Prostate gland (tissue), 2 donors: ENCODE results near the gene OTOG. TPM values are rescaled to one million over a fixed set of nuclear protein-coding genes. Genes with fewer than 3 reads are reported as not detected.

Source experiments
- DNase-seq: peaks from one replicate; pipeline ENCODE4 v3.0.0-alpha.2; 2019; ENCODE audit warnings: low spot score
- H3K27ac ChIP-seq, 2 donors: fragments of 200-600 bp; sonication (generic); 2 replicates each; pipeline ENCODE4 v1.5.1; 2017 to 2019
- H3K27me3 ChIP-seq: fragments of 200-600 bp; sonication (generic); replicated peaks from 2 replicates; pipeline ENCODE4 v1.5.1; 2019; ENCODE audit not compliant: insufficient read depth
- H3K36me3 ChIP-seq, 2 donors: fragments of 200-600 bp; sonication (generic); 1 replicate in 1 of 2; 2 replicates in 1 of 2; pipeline versions ENCODE4 v1.5.1 to v1.8.1; 2017 to 2019
- H3K4me1 ChIP-seq: fragments of 200-600 bp; sonication (generic); replicated peaks from 2 replicates; pipeline ENCODE4 v1.5.1; 2019
- H3K4me3 ChIP-seq, 2 donors: fragments of 200-600 bp; sonication (generic); 2 replicates each; pipeline ENCODE4 v1.5.1; 2017 to 2019
- H3K9me3 ChIP-seq: fragments of 200-600 bp; sonication (generic); 2 replicates; pipeline ENCODE4 v1.5.1; 2017
- POLR2A ChIP-seq: fragments of 450-650 bp; IDR thresholded peaks from one replicate; pipeline ENCODE4 v1.6.1; 2016; ENCODE audit warnings: antibody characterized with exemption, mild to moderate bottlenecking
- POLR2AphosphoS5 ChIP-seq: sonication (generic); formaldehyde crosslinking; IDR thresholded peaks from one replicate; pipeline ENCODE4 v1.6.1; 2017; ENCODE audit warnings: antibody characterized with exemption
- WGBS: methylation state at CpG from one replicate; pipeline ENCODE4 v1.1.5; 2018; 5-methylcytosine and 5-hydroxymethylcytosine counted together
- intact Hi-C: fragments of 100-400 bp; cut with DNase I; formaldehyde crosslinking; loops from one replicate; pipeline ENCODE4 v1.14.2; 2022
- total RNA-seq, 2 donors: library from RNA; depleted of rRNA; stranded (reverse); fragments of >200 nt; gene quantifications; one replicate each; pipeline ENCODE4 v1.1.0, GENCODE V29; 2016
- TF ChIP-seq, protein P1 (sequence below), 4 experiments: fragments of 200-600 bp in 2 of 4; fragments of 450-650 bp in 2 of 4; sonication (generic) in 2 of 4; IDR thresholded peaks; 1 replicate in 3 of 4; 2 replicates in 1 of 4; pipeline ENCODE4 v1.5.1; 2016 to 2019; ENCODE audit warnings: antibody characterized with exemption in 4 of 4, mild to moderate bottlenecking in 2 of 4, moderate library complexity in 2 of 4

Gene OTOG
- total RNA-seq, 2 donors from 2014 or later, result 0.34 TPM; not detected in 1

DNA sequence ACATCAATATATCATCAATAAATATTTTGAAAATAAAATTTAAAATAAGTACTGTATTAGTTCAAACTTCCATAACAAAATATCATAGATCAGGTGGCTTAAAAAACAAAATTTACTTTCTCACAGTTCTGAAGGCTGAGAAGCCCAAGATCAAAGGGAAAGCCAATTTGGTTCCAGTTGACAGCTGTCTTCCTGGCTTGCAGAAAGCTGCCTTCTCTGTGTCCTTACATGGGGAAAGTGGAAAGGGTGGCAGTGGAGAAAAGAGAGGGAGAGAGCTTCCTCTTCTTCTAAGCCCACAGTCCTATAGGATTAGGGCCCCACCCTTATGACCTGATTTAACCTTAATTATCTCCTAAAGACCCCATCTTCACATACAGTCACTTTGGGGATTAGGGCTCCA is 121.1 kb downstream of the OTOG start:
- H3K4me1 ChIP-seq, result no peaks in the 10 kb centered on the region
- TF ChIP-seq POLR2AphosphoS5, result no peak
- TF ChIP-seq, protein P1, sequence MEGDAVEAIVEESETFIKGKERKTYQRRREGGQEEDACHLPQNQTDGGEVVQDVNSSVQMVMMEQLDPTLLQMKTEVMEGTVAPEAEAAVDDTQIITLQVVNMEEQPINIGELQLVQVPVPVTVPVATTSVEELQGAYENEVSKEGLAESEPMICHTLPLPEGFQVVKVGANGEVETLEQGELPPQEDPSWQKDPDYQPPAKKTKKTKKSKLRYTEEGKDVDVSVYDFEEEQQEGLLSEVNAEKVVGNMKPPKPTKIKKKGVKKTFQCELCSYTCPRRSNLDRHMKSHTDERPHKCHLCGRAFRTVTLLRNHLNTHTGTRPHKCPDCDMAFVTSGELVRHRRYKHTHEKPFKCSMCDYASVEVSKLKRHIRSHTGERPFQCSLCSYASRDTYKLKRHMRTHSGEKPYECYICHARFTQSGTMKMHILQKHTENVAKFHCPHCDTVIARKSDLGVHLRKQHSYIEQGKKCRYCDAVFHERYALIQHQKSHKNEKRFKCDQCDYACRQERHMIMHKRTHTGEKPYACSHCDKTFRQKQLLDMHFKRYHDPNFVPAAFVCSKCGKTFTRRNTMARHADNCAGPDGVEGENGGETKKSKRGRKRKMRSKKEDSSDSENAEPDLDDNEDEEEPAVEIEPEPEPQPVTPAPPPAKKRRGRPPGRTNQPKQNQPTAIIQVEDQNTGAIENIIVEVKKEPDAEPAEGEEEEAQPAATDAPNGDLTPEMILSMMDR (IDR thresholded peaks at IDR 0.05), result no peak
- TF ChIP-seq POLR2A, result no peak
- no peak for DNase-seq
- H3K36me3 ChIP-seq, result no peaks in the 10 kb centered on the region
- intact Hi-C loops, result no loop called here
- H3K27ac ChIP-seq, result no peak overlapping the region
- no peaks in the 10 kb centered on the region for H3K9me3 ChIP-seq
- no peak overlapping the region for H3K4me3 ChIP-seq
- no peaks in the 10 kb centered on the region for H3K27me3 ChIP-seq

DNA sequence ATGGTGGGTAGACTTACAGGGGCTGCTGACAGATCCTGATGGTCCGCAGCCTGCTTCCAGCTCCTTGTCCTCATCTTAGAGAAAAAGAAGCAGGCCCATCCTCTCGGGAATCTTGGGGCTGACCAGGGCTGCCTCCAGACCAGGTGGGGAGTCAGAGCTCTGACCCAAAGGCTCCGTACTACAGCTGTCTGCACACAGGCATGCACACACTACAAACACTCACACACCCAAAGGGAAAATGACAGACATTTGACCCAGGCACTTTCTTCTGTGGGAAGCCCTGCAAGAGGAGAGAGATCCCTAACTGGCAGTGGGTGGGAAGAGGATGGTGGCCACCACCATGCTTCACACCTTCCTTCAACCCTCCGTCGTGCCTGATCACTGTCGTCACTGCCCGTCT is 125.4 kb downstream of the OTOG start:
- 82% methylated on average over 7 of the region's 7 CpGs for WGBS
- no peak overlapping the region for H3K4me3 ChIP-seq
- H3K27ac ChIP-seq, result no peak overlapping the region
- no peaks in the 10 kb centered on the region for H3K4me1 ChIP-seq
- H3K36me3 ChIP-seq, result no peaks in the 10 kb centered on the region
- H3K9me3 ChIP-seq, result no peaks in the 10 kb centered on the region
- intact Hi-C loops, result no loop called here
- no peak for DNase-seq
- no peak for TF ChIP-seq POLR2AphosphoS5
- TF ChIP-seq POLR2A, result no peak
- TF ChIP-seq, protein P1 (IDR thresholded peaks at IDR 0.05), result no peak
- H3K27me3 ChIP-seq, result no peaks in the 10 kb centered on the region

DNA sequence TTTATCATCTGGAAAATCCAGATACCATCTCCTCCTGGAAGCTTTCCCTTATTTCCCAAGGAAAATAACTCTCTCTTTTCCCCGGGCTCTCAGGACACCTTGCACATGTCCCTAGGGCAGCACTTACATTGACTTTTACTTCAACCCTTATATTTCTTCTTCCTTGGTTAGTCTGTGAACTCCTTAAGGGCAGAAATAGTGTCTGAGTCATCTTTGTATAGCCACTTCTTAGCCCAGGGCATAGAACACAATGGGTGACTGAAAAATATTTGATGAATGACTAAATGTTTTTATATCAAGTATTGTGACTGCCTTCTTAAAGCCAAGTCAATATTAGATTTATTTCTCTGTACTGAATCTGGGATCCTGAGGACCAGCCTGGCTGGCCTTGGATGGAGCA is 126.9 kb downstream of the OTOG start:
- H3K4me3 ChIP-seq, result no peak overlapping the region
- H3K4me1 ChIP-seq, result no peaks in the 10 kb centered on the region
- no peaks in the 10 kb centered on the region for H3K9me3 ChIP-seq
- DNase-seq, result no peak
- no peak overlapping the region for H3K27ac ChIP-seq
- intact Hi-C loops, result no loop called here
- 57% methylated on average over 1 of the region's 1 CpG for WGBS
- no peaks in the 10 kb centered on the region for H3K36me3 ChIP-seq
- no peak for TF ChIP-seq POLR2AphosphoS5
- TF ChIP-seq, protein P1 (IDR thresholded peaks at IDR 0.05), result no peak
- TF ChIP-seq POLR2A, result no peak
- H3K27me3 ChIP-seq, result no peaks in the 10 kb centered on the region

DNA sequence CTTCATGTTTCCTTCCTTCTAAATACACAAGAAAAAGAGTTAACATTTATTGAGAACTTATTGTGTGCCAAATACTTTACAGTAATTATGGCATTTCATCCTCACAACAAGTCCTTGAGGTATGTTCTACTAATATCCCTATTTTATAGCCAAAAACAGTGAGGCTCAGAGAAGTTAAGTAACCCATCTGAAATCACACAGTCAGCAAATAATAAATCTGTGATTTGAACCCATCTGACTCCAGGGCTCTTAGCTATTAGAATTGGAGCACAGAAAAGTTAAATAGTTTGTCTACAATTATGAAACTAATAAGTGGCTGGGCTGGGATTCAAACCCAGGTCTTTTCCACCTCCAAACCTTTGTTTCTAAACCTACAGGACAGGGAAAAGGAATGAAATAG is 135.8 kb downstream of the OTOG start:
- Histone ChIP-seq H3K4me3 (no peak overlapping the region), H3K36me3 (no peaks in the 10 kb centered on the region), H3K9me3 (no peaks in the 10 kb centered on the region), H3K4me1 (no peaks in the 10 kb centered on the region), H3K27me3 (peaks cover 2% of the 10 kb centered on the region), H3K27ac (no peak overlapping the region)
- no peak for DNase-seq
- intact Hi-C loops, result no loop called here
- TF ChIP-seq POLR2AphosphoS5 (no peak), POLR2A (no peak)
- TF ChIP-seq, protein P1 (IDR thresholded peaks at IDR 0.05), result no peak

DNA sequence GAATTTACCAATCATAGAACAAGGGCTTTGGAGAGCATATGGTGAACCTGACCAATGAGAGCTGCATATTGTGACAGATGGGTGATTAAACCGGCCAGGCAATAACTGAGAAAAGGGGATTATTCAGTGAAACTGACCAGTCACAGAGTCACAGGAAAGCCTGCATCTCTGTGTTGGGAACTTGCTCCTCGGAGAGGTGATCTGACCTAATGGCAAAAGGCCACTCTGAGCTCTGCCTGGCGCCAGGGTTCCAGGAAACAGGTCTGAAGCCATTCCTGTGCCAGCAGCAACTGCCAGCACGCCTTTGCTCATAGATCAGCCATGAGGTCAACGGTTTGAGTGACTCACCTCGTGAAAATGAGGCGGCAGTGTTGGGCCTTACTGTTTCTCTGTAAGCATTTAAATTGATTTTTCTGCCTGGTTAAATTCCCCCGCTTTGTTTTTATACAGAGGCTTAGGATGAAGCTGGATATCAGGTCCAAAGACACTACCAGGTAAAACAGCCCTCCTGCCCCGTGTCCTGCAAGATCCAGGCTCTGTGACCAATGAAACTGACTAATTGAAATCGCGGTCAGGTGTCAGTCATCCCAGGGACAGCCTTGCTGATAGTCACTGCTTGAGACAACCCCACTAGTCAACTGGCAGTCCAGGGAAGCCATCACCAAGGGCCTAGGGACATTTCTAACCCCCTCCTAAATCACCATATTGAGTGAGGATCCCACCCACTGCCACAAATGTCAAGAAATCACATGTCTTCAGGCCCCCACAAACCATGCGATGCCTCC is 136.5 kb downstream of the OTOG start:
- TF ChIP-seq, protein P1 (IDR thresholded peaks at IDR 0.05), result no peak
- no peak for TF ChIP-seq POLR2AphosphoS5
- TF ChIP-seq POLR2A, result no peak

More for the DNA sequence above, 136.5 kb downstream of the OTOG start:
- no peaks in the 10 kb centered on the region for H3K9me3 ChIP-seq
- no peak overlapping the region for H3K4me3 ChIP-seq
- H3K36me3 ChIP-seq, result no peaks in the 10 kb centered on the region
- intact Hi-C loops, result no loop called here
- H3K27me3 ChIP-seq, result peaks cover 2% of the 10 kb centered on the region
- DNase-seq, result no peak
- no peak overlapping the region for H3K27ac ChIP-seq
- H3K4me1 ChIP-seq, result no peaks in the 10 kb centered on the region
- 69% methylated on average over 12 of the region's 12 CpGs for WGBS
